GM18868 (cell line): ENCODE measurements around the gene SNX9.

Experiments
- ATAC-seq: cut with Tn5 transposase; IDR thresholded peaks from one replicate; pipeline ENCODE4 v1.9.1; 2021; ENCODE audit warnings: mild to moderate bottlenecking, moderate library complexity; ENCODE audit not compliant: unreplicated experiment

Gene SNX9

DNA sequence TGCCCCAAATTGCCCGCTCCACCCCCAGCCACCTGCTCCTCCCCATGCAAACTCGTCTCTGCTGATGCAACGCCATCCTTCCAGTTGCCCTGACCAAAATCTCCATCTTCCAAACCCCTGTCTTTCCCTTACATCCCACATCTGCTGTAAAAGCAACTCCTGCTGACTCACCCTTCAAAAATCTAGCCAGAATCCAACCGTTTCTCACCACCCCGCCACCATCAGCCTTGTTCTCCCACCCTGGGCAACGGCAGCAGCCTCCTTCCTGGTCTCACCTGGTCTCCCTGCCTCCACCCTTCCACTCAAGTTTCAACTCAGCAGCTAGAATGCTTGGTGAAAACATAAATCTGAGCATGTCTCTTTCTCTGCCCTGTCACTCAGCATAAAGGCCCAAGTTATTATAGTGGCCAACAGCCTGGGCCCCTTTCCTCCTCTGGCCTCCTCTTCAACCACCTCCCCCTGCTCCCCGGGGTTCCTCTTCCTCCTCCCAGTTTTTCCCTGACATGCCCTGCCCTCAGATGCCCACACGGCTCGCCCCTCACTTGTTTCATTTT lies 151.4 kb downstream of the SNX9 start:
- no peak for ATAC-seq

DNA sequence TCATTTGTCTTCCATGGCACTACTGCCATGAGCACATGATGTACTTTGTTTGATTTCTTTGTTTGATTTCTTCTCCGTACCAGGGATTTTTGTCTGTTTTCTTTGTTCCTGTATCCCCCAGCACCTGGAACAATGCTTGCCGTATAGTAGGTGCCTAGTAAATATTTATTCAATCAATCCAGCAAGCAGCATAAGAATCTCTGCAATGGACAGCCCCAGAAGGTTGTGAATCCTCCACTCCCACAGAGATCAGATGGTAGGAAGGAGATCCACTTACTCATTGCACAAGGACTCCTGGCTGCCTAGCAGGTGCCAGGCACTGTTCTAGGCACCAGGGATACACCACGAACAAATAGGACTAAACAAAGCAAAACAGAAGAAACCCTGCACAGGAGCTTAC lies 151.9 kb downstream of the SNX9 start:
- ATAC-seq: no peak

DNA sequence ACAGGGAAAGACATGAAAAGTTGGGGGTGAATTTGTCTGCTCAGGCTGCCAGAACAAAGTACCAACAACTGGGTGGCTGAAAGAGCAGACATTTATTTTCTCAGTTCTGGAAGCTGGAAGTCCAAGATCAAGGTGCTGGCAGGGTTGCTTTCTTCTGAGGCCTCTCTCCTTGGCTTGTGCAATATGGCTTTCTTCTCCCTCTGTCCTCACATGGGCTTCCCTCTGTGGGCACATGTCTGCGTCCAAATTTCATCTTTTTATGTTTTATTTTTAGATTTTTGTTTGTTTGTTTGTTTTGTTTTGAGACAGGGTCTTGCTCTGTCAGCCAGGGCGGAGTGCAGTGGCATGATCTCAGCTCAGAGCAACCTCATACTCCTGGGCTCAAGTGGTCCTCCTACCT lies 152.4 kb downstream of the SNX9 start:
- ATAC-seq: no peak

DNA sequence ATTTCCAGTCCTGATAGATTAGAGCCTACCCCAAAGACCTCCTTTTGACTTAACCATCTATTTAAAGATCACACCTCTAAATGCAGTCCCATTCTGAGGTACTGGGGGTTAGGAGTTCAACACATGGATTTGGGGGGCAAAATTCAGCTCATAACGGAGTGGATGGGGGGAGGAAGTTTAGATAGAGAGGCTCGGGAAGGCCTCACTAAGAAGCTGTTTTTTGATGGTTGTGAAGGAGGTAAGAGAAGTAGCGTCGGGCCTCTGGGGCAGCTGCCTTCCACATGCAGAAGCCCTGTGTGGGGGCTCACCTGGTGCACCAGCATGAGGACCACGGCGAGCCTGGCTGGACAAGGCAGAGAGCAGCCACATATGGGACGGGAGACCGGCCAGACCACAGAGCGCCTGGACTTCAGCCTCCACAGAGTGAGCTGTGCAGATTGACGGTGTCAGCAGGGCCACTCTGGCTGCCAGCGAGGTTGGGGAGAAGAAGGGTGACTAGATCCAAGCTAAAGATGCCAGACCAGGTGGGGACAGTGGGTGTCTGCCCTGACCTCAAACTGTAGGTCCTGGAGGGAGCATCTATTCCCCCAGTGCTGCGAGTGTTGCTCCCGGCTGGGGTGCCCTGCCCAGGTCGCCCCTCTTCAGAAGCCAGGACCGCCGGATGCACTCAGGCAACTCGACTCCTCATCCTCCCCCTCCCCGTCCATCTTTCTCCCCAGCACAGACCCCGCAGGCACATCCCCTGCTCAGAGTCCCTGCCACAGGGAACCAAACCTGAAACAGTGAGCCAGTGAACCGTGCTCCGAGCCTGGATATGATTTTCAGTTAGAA lies 153.5 kb downstream of the SNX9 start:
- no peak for ATAC-seq

DNA sequence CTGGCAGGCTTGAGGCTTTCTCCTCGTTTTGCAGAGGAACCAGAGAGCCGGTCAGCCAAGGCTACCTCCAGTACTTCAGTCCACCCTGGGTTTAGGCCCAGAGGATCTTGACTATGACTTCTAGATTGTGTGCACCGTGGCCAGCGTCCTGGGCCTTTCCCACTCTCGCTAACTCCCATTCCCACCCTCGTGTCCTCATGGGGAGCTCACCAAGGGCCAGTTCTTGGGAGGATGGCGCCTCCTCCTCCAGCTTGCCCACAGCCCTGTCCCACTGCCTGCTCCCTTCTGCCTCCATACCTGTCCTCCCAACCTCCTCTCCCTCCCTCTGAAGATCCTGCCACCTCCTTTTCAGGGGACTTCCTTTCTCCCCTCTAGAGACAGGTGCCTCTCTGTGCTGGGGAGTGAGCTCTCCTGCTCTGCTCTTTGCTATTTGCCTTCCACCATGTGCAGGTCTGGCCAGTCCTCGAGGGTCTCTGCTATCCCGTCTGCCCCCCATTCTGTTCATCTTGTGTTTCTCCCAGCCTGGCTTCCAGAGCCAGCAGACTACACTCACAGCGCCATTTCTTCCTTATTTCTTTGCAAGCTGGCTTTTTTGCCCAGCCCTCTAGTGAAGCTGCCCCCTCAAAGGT lies 154.2 kb downstream of the SNX9 start:
- no peak for ATAC-seq

DNA sequence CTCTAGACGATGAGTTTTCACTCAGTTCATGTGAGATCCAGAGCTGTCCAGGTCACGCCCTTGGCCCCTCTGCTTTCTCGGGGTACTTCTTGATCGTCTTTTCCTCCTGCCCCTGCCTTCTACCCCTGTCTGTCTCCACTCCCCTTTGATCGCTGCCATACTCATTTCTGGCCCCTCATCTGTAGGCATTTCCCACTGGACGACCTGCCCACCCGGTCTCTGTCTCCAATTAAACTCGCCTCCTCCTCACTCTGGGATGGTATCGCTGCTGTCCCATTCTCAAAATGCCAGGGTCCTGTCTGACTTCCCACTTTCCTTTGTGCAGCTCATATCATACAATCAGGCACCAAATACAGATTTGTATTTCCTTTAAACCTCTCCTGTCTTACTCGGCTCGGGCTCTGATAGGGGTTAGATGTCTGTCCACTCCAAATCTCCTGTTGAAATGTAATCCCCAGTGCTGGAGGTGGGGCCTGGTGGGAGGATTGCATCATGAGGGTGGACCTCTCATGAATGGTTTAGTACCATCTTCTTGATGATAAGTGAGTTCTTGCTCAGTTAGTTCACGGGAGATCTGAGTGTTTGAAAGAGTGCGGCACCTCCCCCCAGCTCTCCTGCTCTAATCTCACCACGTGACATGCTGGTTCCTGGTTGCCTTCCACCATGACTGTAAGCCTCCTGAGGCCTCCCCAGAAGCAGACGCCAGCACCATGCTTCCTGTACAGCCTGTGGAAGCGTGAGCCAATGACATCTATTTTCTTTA lies 155.2 kb downstream of the SNX9 start:
- no peak for ATAC-seq

DNA sequence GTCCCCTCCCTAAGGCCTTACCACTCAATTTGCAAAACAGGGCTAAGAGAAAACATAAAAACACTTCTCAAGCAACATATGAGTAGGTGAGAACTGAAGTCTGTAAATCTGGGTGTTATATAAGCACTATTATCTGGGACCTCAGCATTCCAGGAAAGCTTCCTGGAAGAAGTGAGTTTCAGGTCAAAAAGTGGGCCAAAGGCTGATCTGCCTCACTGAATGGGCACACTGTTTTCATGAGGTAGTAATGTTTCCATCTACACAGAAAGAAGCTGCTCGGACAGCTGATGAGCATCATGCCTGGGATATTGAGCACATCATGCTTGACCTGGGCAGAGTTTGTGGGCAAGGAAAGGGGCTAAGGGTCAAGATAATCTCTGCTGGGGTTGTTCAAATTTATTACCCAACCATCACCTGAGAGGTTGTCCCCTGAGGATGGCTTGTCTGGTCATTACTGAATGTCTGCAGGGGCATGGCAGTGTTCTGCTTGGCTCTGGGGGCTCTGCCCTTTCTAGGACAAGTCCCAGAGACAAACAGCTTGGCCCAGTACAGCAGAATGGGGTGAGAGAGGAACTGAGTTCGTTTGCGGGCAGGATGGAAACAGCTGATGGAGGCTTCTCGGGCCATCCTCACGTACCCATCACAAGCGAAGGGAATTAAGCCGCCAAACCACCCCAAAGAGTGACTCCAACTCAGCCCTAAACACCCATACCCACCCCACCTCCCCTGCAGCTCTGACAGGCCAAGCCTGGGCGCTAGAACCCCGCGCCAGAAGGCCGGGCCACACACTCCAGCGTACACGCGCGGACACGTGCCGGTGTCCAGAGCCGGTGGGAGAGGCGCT lies 157.5 kb downstream of the SNX9 start:
- ATAC-seq: no peak

DNA sequence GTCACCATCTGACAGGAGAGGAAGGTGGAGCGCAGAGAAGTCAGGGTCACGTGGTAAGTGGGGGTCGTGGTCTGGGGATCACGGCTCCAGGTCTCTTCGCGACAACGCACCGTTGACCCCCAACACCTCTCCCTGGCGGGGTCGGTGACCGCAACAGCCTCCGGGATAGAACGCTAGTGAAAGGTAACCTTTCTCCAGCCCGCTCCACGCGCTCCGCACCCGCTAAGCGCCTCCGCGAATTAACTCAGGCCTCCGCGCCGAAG lies 158.0 kb downstream of the SNX9 start:
- peak; percentile 14 for ATAC-seq

DNA sequence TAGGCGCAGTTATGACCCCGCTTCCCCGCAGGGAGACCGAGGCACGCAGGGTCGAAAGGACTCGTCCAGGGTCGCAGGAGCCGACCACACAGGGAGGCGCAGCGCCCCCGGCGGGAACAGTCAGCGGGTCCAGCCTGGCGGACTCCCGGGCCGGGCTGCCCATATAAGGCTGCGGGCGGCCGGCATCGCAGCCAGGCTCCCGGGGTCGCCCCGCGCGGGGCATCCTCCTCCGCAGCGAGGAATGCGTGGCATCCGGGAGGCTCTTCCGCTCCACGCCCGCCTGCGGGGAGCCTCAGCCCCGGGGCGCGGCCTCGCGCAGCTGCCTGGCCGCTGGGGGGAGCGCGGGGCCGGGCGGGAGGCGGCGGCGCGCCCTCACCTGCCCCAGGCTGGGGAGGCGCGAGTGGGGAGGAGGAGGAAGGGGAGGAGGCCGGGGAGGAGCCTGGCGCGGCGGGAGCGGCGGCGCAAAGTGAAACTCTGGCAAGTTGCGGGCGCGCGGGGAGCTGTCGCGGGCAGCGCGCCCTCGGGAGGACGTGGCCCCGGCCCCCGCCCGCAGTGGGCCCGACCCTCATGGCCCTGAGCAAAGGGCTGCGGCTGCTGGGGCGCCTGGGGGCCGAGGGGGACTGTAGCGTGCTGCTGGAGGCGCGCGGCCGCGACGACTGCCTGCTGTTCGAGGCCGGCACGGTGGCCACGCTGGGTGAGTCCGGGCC lies 158.5 kb downstream of the SNX9 start, which contains the start of gene SYNJ2:
Gene SYNJ2 (plus strand): TSS at position 469 of the 707 bp plus-strand sequence. CDS start 99 bp downstream, at position 568.
- peak; percentile 87 for ATAC-seq

DNA sequence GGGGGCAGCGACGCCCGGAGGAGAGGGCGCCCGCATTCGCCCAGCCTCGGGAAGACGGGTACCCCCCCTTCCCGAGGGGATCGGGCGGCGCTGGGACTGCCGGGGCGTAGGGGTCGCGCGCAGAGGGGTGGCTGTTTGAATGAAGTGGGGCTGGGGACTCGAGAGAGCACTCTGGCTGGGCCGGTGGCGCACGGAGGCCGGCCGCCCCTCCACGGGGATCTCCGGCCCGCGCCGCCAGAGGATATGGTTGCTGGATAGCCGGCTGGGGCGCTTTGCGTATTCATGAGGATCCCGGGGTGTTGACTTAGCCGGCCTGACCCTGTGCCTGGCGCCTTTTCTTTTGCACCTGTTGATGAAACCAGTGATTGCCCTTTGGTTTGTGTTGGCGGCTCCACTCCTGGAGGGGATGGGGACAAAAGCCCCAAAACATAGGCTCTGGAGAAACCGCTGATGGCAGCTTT lies 159.1 kb downstream of the SNX9 start:
- peak; percentile 22 for ATAC-seq

DNA sequence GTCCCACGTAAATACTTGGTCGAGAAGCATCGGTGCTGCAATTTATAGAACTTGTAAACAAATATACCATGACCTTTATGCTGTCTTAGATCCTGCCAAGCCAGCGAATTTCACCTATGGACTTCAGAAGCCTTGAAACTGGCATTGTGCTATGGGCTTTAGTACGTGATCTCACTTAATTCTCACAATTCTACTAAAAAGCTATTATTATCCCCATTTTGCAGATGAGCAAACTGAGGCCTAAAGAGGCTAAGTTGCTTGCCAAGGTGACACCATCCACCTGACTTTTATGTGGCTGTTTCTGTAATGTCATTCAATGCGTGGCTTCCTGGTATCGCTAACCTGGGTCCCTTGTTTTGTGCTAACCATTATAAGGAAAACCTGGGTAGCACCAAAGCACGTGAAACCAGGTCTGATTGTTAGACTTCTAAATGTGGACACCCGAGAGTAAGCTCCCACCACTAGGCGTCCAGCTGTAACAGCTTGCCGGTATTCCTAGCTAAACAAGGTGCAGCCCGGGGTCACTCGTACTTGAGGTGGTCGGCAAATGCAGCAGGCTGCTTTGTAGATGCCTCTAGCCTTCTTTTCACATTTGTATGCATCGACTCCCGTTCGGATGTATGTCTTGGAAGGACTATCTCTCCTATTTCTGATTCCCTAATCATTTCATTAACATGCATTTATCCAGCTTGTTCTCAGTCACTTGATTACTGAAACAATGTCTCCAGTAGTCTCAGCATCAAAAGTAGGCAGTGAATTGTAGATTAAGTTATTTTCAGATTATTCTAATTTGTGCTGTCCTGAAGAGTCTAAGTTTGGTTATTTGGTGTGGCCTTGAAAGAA lies 159.7 kb downstream of the SNX9 start:
- no peak for ATAC-seq

DNA sequence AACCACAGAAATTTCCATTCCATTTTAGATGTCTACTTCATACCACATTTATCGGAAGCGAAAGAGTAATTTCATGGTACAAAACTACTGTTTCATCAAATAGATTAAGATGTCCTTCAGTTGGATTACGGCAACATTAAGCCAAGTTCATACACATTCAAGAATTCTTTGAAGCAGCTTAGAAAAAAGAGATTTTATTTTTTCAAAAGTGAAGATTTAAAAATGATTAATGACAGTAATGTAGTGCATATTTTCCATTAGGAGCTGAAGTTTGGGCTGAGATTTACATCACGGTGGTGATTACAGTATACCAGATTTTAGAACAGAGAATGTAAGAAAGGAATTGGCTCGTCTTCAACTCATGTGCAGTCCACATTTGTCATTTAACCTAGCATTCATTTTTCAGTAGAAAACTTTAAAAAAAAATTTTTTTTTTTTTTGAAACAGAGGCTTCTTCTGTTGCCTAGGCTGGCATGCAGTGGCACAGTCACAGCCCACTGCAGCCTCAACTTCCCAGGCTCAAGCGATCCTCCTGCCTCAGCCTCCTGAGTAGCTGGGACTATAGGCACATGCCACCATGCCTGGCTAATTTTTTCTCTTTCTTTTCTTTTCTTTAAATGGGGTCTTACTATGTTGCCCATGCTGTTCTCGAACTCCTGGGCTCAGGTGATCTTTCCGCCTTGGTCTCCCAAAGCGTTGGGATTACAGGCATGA lies 160.5 kb downstream of the SNX9 start:
- no peak for ATAC-seq

DNA sequence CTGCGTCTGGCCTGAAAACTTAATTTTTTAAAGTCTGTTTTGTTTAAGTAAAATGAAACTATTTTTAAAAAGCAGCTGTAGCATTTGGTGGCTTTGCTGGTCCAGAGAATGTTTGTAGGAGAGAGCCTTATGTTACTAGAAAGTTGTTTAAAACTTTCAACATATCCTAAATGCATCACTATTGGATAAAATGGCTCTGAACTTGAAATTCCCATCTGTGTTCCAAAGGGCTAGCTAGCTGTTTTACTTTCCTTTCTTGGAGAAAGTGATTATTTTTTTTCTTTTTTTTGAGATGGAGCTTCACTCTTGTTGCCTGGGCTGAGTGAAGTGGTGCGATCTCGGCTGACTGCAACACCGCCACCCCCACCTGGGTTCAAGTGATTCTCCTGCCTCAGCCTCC lies 161.1 kb downstream of the SNX9 start:
- no peak for ATAC-seq

DNA sequence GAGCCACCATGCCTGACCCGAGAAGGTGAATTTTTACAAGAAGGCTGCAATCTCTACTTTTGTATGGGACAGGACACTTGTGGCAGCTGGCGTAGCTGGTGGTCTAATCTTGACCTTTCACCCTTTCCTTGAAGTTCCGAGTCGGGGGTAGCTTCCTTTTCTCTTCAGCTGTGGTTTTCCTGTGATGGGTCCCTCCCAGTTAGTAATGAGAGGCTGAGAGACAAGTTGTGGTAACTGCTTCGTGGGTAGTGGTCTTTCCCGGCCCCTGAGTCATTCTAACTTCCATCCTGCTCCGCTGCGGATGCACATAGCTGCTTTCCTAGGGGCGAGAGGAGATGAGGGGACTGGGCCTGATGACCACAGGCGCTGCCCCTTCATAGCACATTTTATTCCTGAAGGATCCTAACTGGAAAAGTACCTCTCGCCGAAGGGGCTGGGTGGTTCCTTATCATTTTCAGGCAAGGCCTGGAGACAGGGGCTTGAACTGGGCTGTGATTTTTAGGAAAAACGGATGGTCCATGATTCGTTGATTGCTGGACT lies 161.7 kb downstream of the SNX9 start:
- ATAC-seq: no peak

DNA sequence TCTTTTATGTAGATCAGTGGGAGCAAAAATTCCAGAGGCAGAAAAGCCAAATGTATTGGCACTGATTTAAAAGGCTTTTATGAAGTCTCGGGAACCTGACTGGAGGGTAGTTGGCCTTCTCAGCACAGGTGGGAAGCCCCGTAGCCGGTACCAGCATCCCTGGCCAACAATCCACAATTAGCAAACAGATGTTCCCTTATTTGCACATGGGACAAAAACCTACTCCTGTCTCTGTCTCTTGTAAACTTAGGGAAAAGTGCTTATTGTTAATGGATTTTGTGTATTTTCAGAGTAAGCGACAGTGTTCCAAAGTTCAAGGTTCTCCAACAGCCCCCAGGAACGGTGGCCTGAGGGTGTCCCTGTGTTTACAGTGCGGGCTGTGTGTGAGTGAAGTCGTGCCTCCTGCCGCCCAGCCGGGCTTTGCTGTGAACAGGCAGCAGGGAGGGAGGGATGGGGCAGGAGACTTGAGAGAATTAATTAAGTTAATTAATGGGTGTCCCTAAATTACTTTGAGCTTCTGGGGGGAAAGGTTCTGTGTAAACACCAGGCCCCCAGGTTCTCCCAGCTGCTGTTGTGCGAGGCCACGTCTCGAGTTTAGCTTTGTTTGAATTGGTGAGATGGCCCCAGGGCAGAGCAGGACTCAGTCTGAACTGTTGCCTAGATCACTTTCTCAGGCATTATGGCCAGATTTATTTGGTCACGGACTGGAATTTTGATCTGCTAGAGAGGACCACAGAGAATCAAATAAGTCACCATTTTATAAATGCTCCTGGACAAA lies 162.5 kb downstream of the SNX9 start:
- ATAC-seq: no peak

DNA sequence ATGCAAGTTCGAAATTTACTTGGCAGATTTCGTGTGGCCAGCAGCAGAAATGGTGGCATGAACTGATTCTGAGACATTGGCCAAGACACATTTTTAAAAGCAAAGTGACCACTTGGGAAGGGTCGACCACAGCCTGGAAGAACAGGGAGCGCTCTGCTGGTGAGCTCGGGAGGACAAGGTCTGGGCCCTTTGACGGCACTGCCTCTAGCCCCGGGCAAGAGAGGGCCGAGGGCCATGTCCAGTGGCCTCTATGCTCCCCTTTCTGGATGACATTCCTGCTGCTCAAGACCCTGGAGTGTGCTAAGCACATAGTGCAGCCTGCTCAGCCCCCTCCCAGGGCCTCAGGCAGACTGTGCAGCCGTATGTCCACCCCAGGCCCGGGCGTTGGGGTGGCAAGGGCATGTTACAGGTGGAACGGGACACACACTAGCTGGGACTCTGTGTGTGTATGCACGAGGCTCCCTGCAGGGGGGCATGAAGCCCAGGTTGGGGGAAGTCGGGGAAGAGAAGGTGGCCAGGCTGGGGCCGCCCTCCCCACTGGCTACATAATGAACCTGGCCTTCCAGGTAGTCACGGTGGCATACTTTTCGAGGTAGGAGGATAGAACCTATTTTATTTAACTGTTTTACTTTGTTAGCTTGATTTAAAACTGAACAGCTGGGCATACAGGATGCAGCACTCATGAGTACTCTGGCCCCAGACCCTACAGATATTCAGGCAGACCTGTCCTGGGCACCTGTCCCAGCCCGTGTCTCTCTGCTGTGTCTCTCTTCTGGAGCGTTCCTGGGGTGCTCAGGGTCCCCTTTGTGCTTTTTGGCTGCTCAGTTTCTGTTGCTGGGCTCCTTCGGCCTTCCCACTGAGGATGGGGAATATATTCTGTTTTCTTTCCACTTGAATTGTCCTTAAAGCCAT lies 165.0 kb downstream of the SNX9 start:
- no peak for ATAC-seq

DNA sequence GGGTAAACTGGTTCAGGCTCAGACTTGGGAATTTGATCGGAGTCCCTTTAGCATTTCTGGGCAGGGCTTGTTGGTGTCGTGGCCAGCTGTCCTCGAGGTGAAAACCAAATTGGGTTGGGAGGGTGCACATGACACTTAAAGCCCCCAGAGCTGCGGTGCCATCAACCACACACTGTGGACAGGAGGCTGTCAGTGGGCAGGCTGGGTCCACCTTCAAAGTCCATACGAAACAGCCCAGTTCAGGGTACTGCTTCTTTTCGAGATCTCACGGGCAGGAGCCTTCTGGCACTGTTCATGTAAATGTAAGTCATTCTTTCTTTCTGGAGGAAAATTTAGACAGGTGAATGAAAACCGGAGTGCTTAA lies 165.6 kb downstream of the SNX9 start:
- ATAC-seq: no peak
